ENCODE data around the gene MIPOL1.

The MIPOL1 gene

DNA sequence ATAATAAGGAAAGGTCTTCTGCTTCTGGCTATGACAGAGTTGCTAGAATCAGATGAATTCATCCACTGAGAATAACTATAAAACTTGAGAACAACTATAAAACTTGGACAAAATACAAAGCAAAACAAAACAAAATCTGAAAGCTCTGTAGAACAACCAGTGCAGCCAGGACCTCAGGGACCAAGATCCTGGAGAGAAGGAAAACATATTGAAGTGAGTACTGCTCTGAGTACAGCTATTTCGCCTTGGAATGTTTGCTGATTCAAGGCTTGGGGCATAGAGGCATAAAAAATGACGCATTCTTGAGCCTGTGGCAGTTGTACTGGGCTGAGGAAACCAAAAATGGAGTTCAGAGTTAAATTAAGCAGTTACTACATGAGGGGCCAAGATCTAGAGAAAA is 375.6 kb downstream of the MIPOL1 start:
- Histone ChIP-seq H3K27me3 (ENCODE audit: low read length) (no peaks in the 10 kb centered on the region), H3F3A (ENCODE audit: insufficient read depth) (no peaks in the 10 kb centered on the region), H2AFZ (ENCODE audit: low read depth, low read length, severe bottlenecking) (no peak overlapping the region), H3K79me2 (ENCODE audit: insufficient read depth, low read length) (no peaks in the 10 kb centered on the region), H4K20me1 (ENCODE audit: low read depth, low read length) (no peaks in the 10 kb centered on the region), H3K36me3 (ENCODE audit: low read length) (no peaks in the 10 kb centered on the region), H3K9ac (ENCODE audit: low read length) (no peak overlapping the region), H3K4me3 (ENCODE audit: insufficient read depth, low read length, poor library complexity, severe bottlenecking) (no peak overlapping the region), H3K9me2 (replicated peaks; ENCODE audit: insufficient read depth, low read length) (no peaks in the 10 kb centered on the region), H3K9me3 (ENCODE audit: insufficient read depth, low read length) (no peaks in the 10 kb centered on the region; the same call in 1 of the 2 replicates), H3K27ac (ENCODE audit: low read depth, low read length) (no peak overlapping the region), H3K4me2 (ENCODE audit: low read depth, low read length, poor library complexity, severe bottlenecking) (no peak overlapping the region)
- no peak for TF ChIP-seq EZH2phosphoT487 (conservative IDR thresholded peaks at IDR 0.05; ENCODE audit: low read length)
- TF ChIP-seq, protein P1, sequence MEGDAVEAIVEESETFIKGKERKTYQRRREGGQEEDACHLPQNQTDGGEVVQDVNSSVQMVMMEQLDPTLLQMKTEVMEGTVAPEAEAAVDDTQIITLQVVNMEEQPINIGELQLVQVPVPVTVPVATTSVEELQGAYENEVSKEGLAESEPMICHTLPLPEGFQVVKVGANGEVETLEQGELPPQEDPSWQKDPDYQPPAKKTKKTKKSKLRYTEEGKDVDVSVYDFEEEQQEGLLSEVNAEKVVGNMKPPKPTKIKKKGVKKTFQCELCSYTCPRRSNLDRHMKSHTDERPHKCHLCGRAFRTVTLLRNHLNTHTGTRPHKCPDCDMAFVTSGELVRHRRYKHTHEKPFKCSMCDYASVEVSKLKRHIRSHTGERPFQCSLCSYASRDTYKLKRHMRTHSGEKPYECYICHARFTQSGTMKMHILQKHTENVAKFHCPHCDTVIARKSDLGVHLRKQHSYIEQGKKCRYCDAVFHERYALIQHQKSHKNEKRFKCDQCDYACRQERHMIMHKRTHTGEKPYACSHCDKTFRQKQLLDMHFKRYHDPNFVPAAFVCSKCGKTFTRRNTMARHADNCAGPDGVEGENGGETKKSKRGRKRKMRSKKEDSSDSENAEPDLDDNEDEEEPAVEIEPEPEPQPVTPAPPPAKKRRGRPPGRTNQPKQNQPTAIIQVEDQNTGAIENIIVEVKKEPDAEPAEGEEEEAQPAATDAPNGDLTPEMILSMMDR (IDR thresholded peaks at IDR 0.05; ENCODE audit: insufficient read depth, low read length, poor library complexity, severe bottlenecking): no peak

DNA sequence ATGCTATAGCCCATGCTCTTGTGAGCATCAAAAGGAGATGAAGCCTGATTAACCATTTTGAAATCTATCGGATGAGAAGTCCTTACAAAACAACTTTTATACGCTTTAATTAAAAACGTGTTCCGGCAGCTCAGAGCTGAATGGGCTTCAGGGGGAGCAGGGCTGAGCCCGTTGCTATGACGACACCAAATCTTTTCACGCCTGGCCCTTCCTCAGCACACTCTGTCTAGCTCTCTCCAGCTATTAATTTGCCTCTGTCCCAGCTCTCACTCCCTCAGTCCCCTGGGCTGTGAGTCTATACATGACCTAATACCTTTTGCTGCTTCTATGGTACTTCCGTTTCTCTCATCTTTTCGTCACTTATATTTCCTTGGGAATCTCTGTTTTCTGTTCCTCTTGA is 381.5 kb downstream of the MIPOL1 start:
- Histone ChIP-seq H4K20me1 (ENCODE audit: low read depth, low read length) (no peaks in the 10 kb centered on the region), H3F3A (ENCODE audit: insufficient read depth) (no peaks in the 10 kb centered on the region), H3K9ac (ENCODE audit: low read length) (no peak overlapping the region), H3K79me2 (ENCODE audit: insufficient read depth, low read length) (no peaks in the 10 kb centered on the region), H3K4me2 (ENCODE audit: low read depth, low read length, poor library complexity, severe bottlenecking) (no peak overlapping the region), H2AFZ (ENCODE audit: low read depth, low read length, severe bottlenecking) (no peak overlapping the region), H3K9me2 (replicated peaks; ENCODE audit: insufficient read depth, low read length) (no peaks in the 10 kb centered on the region), H3K27me3 (ENCODE audit: low read length) (no peaks in the 10 kb centered on the region), H3K36me3 (ENCODE audit: low read length) (no peaks in the 10 kb centered on the region), H3K27ac (ENCODE audit: low read depth, low read length) (no peak overlapping the region), H3K9me3 (ENCODE audit: insufficient read depth, low read length) (no peaks in the 10 kb centered on the region), H3K4me3 (ENCODE audit: insufficient read depth, low read length, poor library complexity, severe bottlenecking) (no peak overlapping the region)
- no peak for TF ChIP-seq EZH2phosphoT487 (conservative IDR thresholded peaks at IDR 0.05; ENCODE audit: low read length)
- TF ChIP-seq, protein P1 (IDR thresholded peaks at IDR 0.05; ENCODE audit: insufficient read depth, low read length, poor library complexity, severe bottlenecking): no peak

DNA sequence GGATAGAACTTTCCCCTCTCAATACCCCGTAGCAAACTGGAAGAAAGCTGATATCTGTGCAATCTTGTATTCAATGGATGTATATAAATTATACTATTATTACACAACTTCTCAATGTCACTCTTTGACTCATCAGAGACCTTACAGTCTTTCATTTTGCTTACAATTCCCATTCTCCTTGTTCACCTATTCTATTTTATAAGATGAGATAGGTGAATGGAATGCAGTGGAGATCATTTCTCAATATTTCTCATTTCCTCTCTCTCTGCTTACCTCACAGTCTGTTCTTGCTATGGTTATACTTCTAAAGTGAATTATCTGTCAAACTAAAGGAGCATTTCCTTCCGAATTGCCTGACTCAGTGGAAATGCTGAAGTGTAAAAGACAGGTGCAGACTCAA is 382.4 kb downstream of the MIPOL1 start:
- Histone ChIP-seq H3K27me3 (ENCODE audit: low read length) (no peaks in the 10 kb centered on the region), H3K9me3 (ENCODE audit: insufficient read depth, low read length) (no peaks in the 10 kb centered on the region), H3K36me3 (ENCODE audit: low read length) (no peaks in the 10 kb centered on the region), H3K27ac (ENCODE audit: low read depth, low read length) (no peak overlapping the region), H3K9ac (ENCODE audit: low read length) (no peak overlapping the region), H3K4me3 (ENCODE audit: insufficient read depth, low read length, poor library complexity, severe bottlenecking) (no peak overlapping the region), H3K79me2 (ENCODE audit: insufficient read depth, low read length) (no peaks in the 10 kb centered on the region), H2AFZ (ENCODE audit: low read depth, low read length, severe bottlenecking) (no peak overlapping the region), H3K4me2 (ENCODE audit: low read depth, low read length, poor library complexity, severe bottlenecking) (no peak overlapping the region), H3F3A (ENCODE audit: insufficient read depth) (no peaks in the 10 kb centered on the region), H3K9me2 (replicated peaks; ENCODE audit: insufficient read depth, low read length) (no peaks in the 10 kb centered on the region), H4K20me1 (ENCODE audit: low read depth, low read length) (no peaks in the 10 kb centered on the region)
- TF ChIP-seq EZH2phosphoT487 (conservative IDR thresholded peaks at IDR 0.05; ENCODE audit: low read length): no peak
- TF ChIP-seq, protein P1 (IDR thresholded peaks at IDR 0.05; ENCODE audit: insufficient read depth, low read length, poor library complexity, severe bottlenecking): no peak

Measured in SU-DHL-6 (cell line).